Lower leg skin (tissue), 4 donors: ENCODE results near the gene PNKP. TPM values are rescaled to one million over a fixed set of nuclear protein-coding genes. Genes with fewer than 3 reads are reported as not detected.

ENCODE experiments used
- DNase-seq, 2 donors: peaks; one replicate each; pipeline ENCODE4 v3.0.0-alpha.2; 2019; ENCODE audit warnings: low spot score in 2 of 2
- H3K4me3 ChIP-seq: fragments of 200-600 bp; sonication (generic); 2 replicates; pipeline ENCODE4 v1.5.1; 2017; ENCODE audit warnings: mild to moderate bottlenecking, low read depth; ENCODE audit not compliant: poor library complexity, severe bottlenecking
- CTCF ChIP-seq, 3 donors: fragments of 450-650 bp; IDR thresholded peaks; one replicate each; pipeline ENCODE4 v1.5.1; 2016; ENCODE audit warnings: antibody characterized with exemption in 3 of 3, mild to moderate bottlenecking in 3 of 3, moderate library complexity in 2 of 3
- POLR2A ChIP-seq, 2 donors: fragments of 450-650 bp; IDR thresholded peaks; one replicate each; pipeline ENCODE4 v1.6.1; 2016 to 2017; ENCODE audit warnings: antibody characterized with exemption in 2 of 2, mild to moderate bottlenecking in 1 of 2, moderate library complexity in 1 of 2
- WGBS, 2 donors: methylation state at CpG; one replicate each; pipeline ENCODE4 v1.1.5; 2018; 5-methylcytosine and 5-hydroxymethylcytosine counted together
- intact Hi-C: fragments of 100-400 bp; cut with DNase I; formaldehyde crosslinking; loops from one replicate; pipeline ENCODE4 v1.15.0; 2023; ENCODE audit warnings: low total_unique reads
- total RNA-seq, 4 donors: library from RNA; depleted of rRNA; stranded (reverse); fragments of >200 nt; gene quantifications; one replicate each; pipeline ENCODE4 v1.1.0, GENCODE V29; 2016

Gene PNKP
- total RNA-seq, 4 donors from 2014 or later = 29.3 to 49.7 (median 35.1) TPM

- intact Hi-C loops = no loop called here
- no peak overlapping the region for H3K4me3 ChIP-seq
- no peak for TF ChIP-seq POLR2A (IDR thresholded peaks at IDR 0.05)
- WGBS, 2 donors = 88 to 93% methylated on average over 3 of the region's 3 CpGs
- DNase-seq = no peak
Observed at GRCh38 chr19:49848938-49849337, 18.4 kb downstream of the PNKP start.

- TF ChIP-seq CTCF (IDR thresholded peaks at IDR 0.05) (no peak), POLR2A (IDR thresholded peaks at IDR 0.05) (no peak)
- no peak for DNase-seq
- 82 to 85% methylated on average over 10 of the region's 10 CpGs for WGBS, 2 donors
- H3K4me3 ChIP-seq = no peak overlapping the region
- intact Hi-C loops = no loop called here
Observed at GRCh38 chr19:49847731-49848696, 19.4 kb downstream of the PNKP start.

- intact Hi-C loops = no loop called here
- WGBS, 2 donors = 82% methylated on average over 5 of the region's 5 CpGs
- TF ChIP-seq CTCF (IDR thresholded peaks at IDR 0.05) = no peak
- TF ChIP-seq POLR2A (IDR thresholded peaks at IDR 0.05) = no peak
- DNase-seq = no peak
- no peak overlapping the region for H3K4me3 ChIP-seq
Observed at GRCh38 chr19:49846408-49846807, 21.0 kb downstream of the PNKP start.

GRCh38 chr19:49845414-49845813 lies 22.0 kb downstream of the PNKP start:
- no peak for DNase-seq
- H3K4me3 ChIP-seq = no peak overlapping the region
- intact Hi-C loops = no loop called here
- WGBS, 2 donors = 44 to 55% methylated on average over 3 of the region's 3 CpGs
- no peak for TF ChIP-seq POLR2A (IDR thresholded peaks at IDR 0.05)
- TF ChIP-seq CTCF (IDR thresholded peaks at IDR 0.05) = no peak

GRCh38 chr19:49844138-49845095 lies 23.0 kb downstream of the PNKP start:
- no peak for DNase-seq
- no peak for TF ChIP-seq POLR2A (IDR thresholded peaks at IDR 0.05)
- WGBS, 2 donors = 79 to 80% methylated on average over 13 to 18 of the region's 18 CpGs
- intact Hi-C loops = no loop called here
- H3K4me3 ChIP-seq = no peak overlapping the region

- 81 to 85% methylated on average over 3 of the region's 3 CpGs for WGBS, 2 donors
- no peak overlapping the region for H3K4me3 ChIP-seq
- TF ChIP-seq CTCF (IDR thresholded peaks at IDR 0.05) = no peak
- TF ChIP-seq POLR2A (IDR thresholded peaks at IDR 0.05) = no peak
- no peak for DNase-seq
- intact Hi-C loops = no loop called here
Observed at GRCh38 chr19:49843265-49843664, 24.1 kb downstream of the PNKP start.
